ENCODE measurements around the gene FBXO2. TPM values are rescaled to one million over a fixed set of nuclear protein-coding genes. Genes with fewer than 3 reads are reported as not detected.

Gene FBXO2
- total and polyA plus RNA-seq, 9 of the 15 experiments (the other 6 are each of a cell fraction or from before 2014, with no cell fraction given), result 0.04 to 1.9 (median 0.27) TPM

- TF ChIP-seq ZBTB40 (IDR thresholded peaks at IDR 0.05), result no peak
- TF ChIP-seq ZBTB40 (CRISPR knock-in tag; IDR thresholded peaks at IDR 0.05), result no peak
- 0 out of 4 replicates have a peak, but pooled peaks of 1 of the 2 experiments have one; percentile 42 for TF ChIP-seq MAZ (CRISPR knock-in tag; conservative IDR thresholded peaks at IDR 0.05 in 1 of 2, IDR thresholded peaks at IDR 0.05 in 1 of 2)
- TF ChIP-seq RBM34 (IDR thresholded peaks at IDR 0.05; ENCODE audit: borderline replicate concordance, insufficient read depth, low read length), result no peak
- no peak for TF ChIP-seq SETDB1 (IDR thresholded peaks at IDR 0.05; ENCODE audit: low read length)
- TF ChIP-seq RAD21 (CRISPR knock-in tag; conservative IDR thresholded peaks at IDR 0.05 in 1 of 2, IDR thresholded peaks at IDR 0.05 in 1 of 2), result peak; percentile 80 to 89
- no peak for TF ChIP-seq EHMT2 (IDR thresholded peaks at IDR 0.05)
- no peak for TF ChIP-seq PCBP2 (IDR thresholded peaks at IDR 0.05; ENCODE audit: low read depth, low read length, poor library complexity, severe bottlenecking)
- TF ChIP-seq CTCF (IDR thresholded peaks at IDR 0.05 in 2 of 3, conservative IDR thresholded peaks at IDR 0.05 in 1 of 3; ENCODE audit: insufficient read depth in 2 of 3, low read depth in 1 of 3, low read length in 3 of 3), result peak; percentile 85 to 93 (median 92)
- peak; percentile 37 for TF ChIP-seq CTCFL (IDR thresholded peaks at IDR 0.05; ENCODE audit: borderline replicate concordance, insufficient read depth, low read depth, low read length, poor library complexity, severe bottlenecking)
- no peak for TF ChIP-seq STAT5A (IDR thresholded peaks at IDR 0.05; ENCODE audit: borderline replicate concordance, low read length)
Measured at GRCh38 chr1:11645670-11646265, 8.5 kb downstream of the FBXO2 start (continued).

All from K562 (cell line).